Prostate gland (tissue), 2 donors: ENCODE data around the gene ACOT9. TPM values are rescaled to one million over a fixed set of nuclear protein-coding genes. Genes with fewer than 3 reads are reported as not detected.

ENCODE experiments used
- DNase-seq: peaks from one replicate; pipeline ENCODE4 v3.0.0-alpha.2; 2019; ENCODE audit warnings: low spot score
- H3K27ac ChIP-seq, 2 donors: fragments of 200-600 bp; sonication (generic); 2 replicates each; pipeline ENCODE4 v1.5.1; 2017 to 2019
- H3K27me3 ChIP-seq: fragments of 200-600 bp; sonication (generic); replicated peaks from 2 replicates; pipeline ENCODE4 v1.5.1; 2019; ENCODE audit not compliant: insufficient read depth
- H3K36me3 ChIP-seq, 2 donors: fragments of 200-600 bp; sonication (generic); 1 replicate in 1 of 2; 2 replicates in 1 of 2; pipeline versions ENCODE4 v1.5.1 to v1.8.1; 2017 to 2019
- H3K4me1 ChIP-seq: fragments of 200-600 bp; sonication (generic); replicated peaks from 2 replicates; pipeline ENCODE4 v1.5.1; 2019
- H3K4me3 ChIP-seq, 2 donors: fragments of 200-600 bp; sonication (generic); 2 replicates each; pipeline ENCODE4 v1.5.1; 2017 to 2019
- H3K9me3 ChIP-seq: fragments of 200-600 bp; sonication (generic); 2 replicates; pipeline ENCODE4 v1.5.1; 2017
- POLR2A ChIP-seq: fragments of 450-650 bp; IDR thresholded peaks from one replicate; pipeline ENCODE4 v1.6.1; 2016; ENCODE audit warnings: antibody characterized with exemption, mild to moderate bottlenecking
- POLR2AphosphoS5 ChIP-seq: sonication (generic); formaldehyde crosslinking; IDR thresholded peaks from one replicate; pipeline ENCODE4 v1.6.1; 2017; ENCODE audit warnings: antibody characterized with exemption
- WGBS: methylation state at CpG from one replicate; pipeline ENCODE4 v1.1.5; 2018; 5-methylcytosine and 5-hydroxymethylcytosine counted together
- intact Hi-C: fragments of 100-400 bp; cut with DNase I; formaldehyde crosslinking; loops from one replicate; pipeline ENCODE4 v1.14.2; 2022
- total RNA-seq, 2 donors: library from RNA; depleted of rRNA; stranded (reverse); fragments of >200 nt; gene quantifications; one replicate each; pipeline ENCODE4 v1.1.0, GENCODE V29; 2016
- TF ChIP-seq, protein P1 (sequence below), 4 experiments: fragments of 200-600 bp in 2 of 4; fragments of 450-650 bp in 2 of 4; sonication (generic) in 2 of 4; IDR thresholded peaks; 1 replicate in 3 of 4; 2 replicates in 1 of 4; pipeline ENCODE4 v1.5.1; 2016 to 2019; ENCODE audit warnings: antibody characterized with exemption in 4 of 4, mild to moderate bottlenecking in 2 of 4, moderate library complexity in 2 of 4

The ACOT9 gene
- total RNA-seq, 2 donors from 2014 or later, result 19.6 to 31.5 TPM

DNA sequence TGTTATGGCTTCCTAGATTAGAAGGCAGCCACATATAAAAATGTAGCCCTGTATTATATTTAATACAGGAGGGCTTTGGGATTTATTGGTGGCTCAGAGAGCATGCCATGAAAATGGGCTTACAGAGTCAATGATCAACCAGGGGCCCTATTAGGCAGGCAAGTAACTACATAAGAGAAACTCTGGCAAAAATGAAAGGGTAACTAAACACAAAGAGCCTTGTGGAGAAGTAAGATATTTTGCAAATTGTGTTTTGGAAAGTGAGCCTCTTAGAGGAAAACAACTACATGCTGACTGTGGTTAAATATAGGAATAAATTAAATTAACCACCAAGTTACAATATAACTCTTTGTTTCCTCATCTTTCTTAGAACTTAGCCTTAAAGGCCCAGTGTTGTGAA lies 45.4 kb upstream of the ACOT9 start:
- Histone ChIP-seq H3K27me3 (no peaks in the 10 kb centered on the region), H3K4me3 (no peak overlapping the region), H3K27ac (no peak overlapping the region), H3K4me1 (no peaks in the 10 kb centered on the region), H3K9me3 (no peaks in the 10 kb centered on the region), H3K36me3 (no peaks in the 10 kb centered on the region)
- no peak for DNase-seq
- intact Hi-C loops, result loop anchor here (10.0 kb wide), 1 partner anchor 236 kb away; the partner anchor contains the start of gene KLHL15
- TF ChIP-seq, protein P1, sequence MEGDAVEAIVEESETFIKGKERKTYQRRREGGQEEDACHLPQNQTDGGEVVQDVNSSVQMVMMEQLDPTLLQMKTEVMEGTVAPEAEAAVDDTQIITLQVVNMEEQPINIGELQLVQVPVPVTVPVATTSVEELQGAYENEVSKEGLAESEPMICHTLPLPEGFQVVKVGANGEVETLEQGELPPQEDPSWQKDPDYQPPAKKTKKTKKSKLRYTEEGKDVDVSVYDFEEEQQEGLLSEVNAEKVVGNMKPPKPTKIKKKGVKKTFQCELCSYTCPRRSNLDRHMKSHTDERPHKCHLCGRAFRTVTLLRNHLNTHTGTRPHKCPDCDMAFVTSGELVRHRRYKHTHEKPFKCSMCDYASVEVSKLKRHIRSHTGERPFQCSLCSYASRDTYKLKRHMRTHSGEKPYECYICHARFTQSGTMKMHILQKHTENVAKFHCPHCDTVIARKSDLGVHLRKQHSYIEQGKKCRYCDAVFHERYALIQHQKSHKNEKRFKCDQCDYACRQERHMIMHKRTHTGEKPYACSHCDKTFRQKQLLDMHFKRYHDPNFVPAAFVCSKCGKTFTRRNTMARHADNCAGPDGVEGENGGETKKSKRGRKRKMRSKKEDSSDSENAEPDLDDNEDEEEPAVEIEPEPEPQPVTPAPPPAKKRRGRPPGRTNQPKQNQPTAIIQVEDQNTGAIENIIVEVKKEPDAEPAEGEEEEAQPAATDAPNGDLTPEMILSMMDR (IDR thresholded peaks at IDR 0.05), result no peak
- TF ChIP-seq POLR2A (no peak), POLR2AphosphoS5 (no peak)

DNA sequence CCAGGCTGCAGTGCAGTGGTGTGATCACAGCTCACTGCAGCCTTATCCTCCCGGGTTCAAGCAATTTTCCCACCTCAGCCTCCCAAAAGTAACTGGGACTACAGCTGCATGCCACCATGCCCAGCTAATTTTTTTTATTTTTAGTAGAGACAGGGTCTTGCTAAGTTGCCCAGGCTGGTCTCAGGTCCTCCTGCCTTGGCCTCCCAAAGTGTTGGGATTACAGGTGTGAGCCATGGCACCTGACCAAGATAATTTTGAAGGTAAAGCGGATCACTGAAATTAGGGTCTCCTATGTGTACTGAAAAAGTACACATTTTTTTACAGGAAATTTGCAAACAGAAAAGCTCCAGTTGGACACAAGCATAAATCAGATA lies 44.7 kb upstream of the ACOT9 start:
- H3K27ac ChIP-seq, result no peak overlapping the region
- 76% methylated on average over 2 of the region's 2 CpGs for WGBS

DNA sequence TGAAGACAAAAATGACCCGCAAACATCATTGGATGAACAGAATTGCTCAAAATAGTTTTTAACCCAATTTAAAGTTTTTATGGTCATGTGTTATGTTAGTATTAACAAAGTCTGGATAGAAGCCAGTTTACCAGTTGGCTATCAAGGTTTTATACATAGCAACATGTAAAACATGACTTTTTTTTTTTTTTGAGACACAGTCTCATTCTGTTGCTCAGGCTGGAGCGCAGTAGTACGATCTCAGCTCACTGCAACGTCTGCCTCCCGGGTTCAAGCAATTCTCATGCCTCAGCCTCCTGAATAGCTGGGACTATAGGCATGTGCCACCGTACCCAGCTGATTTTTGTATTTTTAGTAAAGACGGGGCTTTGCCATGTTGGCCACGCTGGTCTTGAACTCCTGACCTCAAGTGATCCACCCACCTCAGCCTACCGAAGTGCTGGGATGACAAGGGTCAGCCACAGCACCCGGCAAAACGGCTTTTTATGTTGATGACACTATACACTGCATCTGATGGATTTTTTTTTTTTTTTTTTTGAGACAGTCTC lies 43.3 kb upstream of the ACOT9 start:
- Histone ChIP-seq H3K27me3 (no peaks in the 10 kb centered on the region), H3K27ac (peak overlapping the region in 1 of 2 donors; percentile 94), H3K9me3 (no peaks in the 10 kb centered on the region), H3K4me1 (no peaks in the 10 kb centered on the region), H3K4me3 (no peak overlapping the region), H3K36me3 (no peaks in the 10 kb centered on the region)
- intact Hi-C loops, result loop anchor here (10.0 kb wide), 1 partner anchor 238 kb away; the partner anchor contains the start of gene KLHL15
- TF ChIP-seq POLR2AphosphoS5, result no peak
- no peak for TF ChIP-seq POLR2A
- TF ChIP-seq, protein P1 (IDR thresholded peaks at IDR 0.05), result no peak
- no peak for DNase-seq
- WGBS, result 68% methylated on average over 11 of the region's 11 CpGs

More for the DNA sequence above, 44.7 kb upstream of the ACOT9 start:
- Histone ChIP-seq H3K4me3 (no peak overlapping the region), H3K36me3 (no peaks in the 10 kb centered on the region), H3K4me1 (no peaks in the 10 kb centered on the region), H3K9me3 (no peaks in the 10 kb centered on the region), H3K27me3 (no peaks in the 10 kb centered on the region)
- intact Hi-C loops, result loop anchor here (10.0 kb wide), 1 partner anchor 237 kb away; the partner anchor contains the start of gene KLHL15
- no peak for TF ChIP-seq POLR2AphosphoS5
- TF ChIP-seq POLR2A, result no peak
- TF ChIP-seq, protein P1 (IDR thresholded peaks at IDR 0.05), result no peak
- no peak for DNase-seq

DNA sequence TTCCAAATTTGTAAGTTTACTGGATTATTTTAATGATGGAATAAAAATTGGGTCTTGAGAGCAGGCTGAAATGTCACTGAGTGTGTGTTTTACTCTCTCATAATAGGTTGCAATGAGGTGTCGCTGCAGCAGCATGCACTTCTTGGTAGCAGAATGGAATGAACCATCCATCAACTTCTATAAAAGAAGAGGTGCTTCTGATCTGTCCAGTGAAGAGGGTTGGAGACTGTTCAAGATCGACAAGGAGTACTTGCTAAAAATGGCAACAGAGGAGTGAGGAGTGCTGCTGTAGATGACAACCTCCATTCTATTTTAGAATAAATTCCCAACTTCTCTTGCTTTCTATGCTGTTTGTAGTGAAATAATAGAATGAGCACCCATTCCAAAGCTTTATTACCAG lies 42.5 kb upstream of the ACOT9 start:
- H3K9me3 ChIP-seq, result no peaks in the 10 kb centered on the region
- no peaks in the 10 kb centered on the region for H3K4me1 ChIP-seq
- H3K4me3 ChIP-seq, result peak overlapping the region; percentile 54 to 65
- H3K27me3 ChIP-seq, result no peaks in the 10 kb centered on the region
- 35% methylated on average over 2 of the region's 2 CpGs for WGBS
- intact Hi-C loops, result loop anchor here (10.0 kb wide), 1 partner anchor 239 kb away; the partner anchor contains the start of gene KLHL15
- TF ChIP-seq, protein P1 (IDR thresholded peaks at IDR 0.05), result no peak
- TF ChIP-seq POLR2A (no peak), POLR2AphosphoS5 (no peak)
- peak overlapping the region; percentile 94 to 95 for H3K27ac ChIP-seq
- DNase-seq, result no peak
- H3K36me3 ChIP-seq, result no peaks in the 10 kb centered on the region
